Osteoblast (primary cell): Measurements from ENCODE around the gene MPEG1. TPM values are rescaled to one million over a fixed set of nuclear protein-coding genes. Genes with fewer than 3 reads are reported as not detected.

ENCODE experiments used
- DNase-seq: peaks from one replicate; pipeline ENCODE4 v3.0.0; 2011; ENCODE audit warnings: low spot score, mixed read lengths; ENCODE audit not compliant: insufficient read length; ENCODE audit errors: missing footprints
- H2AFZ ChIP-seq: 2 replicates; pipeline ENCODE4 v1.6.0; 2011; ENCODE audit warnings: mild to moderate bottlenecking, low read length
- H3K27ac ChIP-seq: 2 replicates; pipeline ENCODE4 v1.5.1; 2011; ENCODE audit warnings: mild to moderate bottlenecking, low read depth, low read length, moderate library complexity
- H3K27me3 ChIP-seq: 2 replicates; pipeline ENCODE4 v1.6.0; 2012; ENCODE audit warnings: mild to moderate bottlenecking, control low read depth, inconsistent platforms, low read length, moderate library complexity; ENCODE audit not compliant: insufficient read depth
- H3K36me3 ChIP-seq: 2 replicates; pipeline ENCODE4 v1.5.1; 2011; ENCODE audit warnings: mild to moderate bottlenecking, low read length, control low read depth, moderate library complexity; ENCODE audit not compliant: insufficient read depth
- H3K4me1 ChIP-seq: 2 replicates; pipeline ENCODE4 v1.5.1; 2011; ENCODE audit warnings: mild to moderate bottlenecking, low read length, control low read depth, moderate library complexity; ENCODE audit not compliant: insufficient read depth
- H3K4me2 ChIP-seq: 2 replicates; pipeline ENCODE4 v1.6.0; 2011; ENCODE audit warnings: mild to moderate bottlenecking, low read length; ENCODE audit not compliant: insufficient read depth
- H3K4me3 ChIP-seq: fragments of 200-600 bp; sonication (generic); 3 replicates; pipeline ENCODE4 v1.5.1; 2012; ENCODE audit warnings: mild to moderate bottlenecking, low read length, inconsistent platforms; ENCODE audit not compliant: insufficient read depth
- H3K79me2 ChIP-seq: 2 replicates; pipeline ENCODE4 v1.6.0; 2012; ENCODE audit warnings: mild to moderate bottlenecking, low read length, control low read depth, inconsistent platforms; ENCODE audit not compliant: insufficient read depth
- H3K9me3 ChIP-seq: 2 replicates; pipeline ENCODE4 v1.5.1; 2011; ENCODE audit warnings: low read depth, low read length, control low read depth
- H4K20me1 ChIP-seq: 2 replicates; pipeline ENCODE4 v1.6.0; 2012; ENCODE audit warnings: mild to moderate bottlenecking, low read length, control low read depth; ENCODE audit not compliant: insufficient read depth
- CTCF ChIP-seq: IDR thresholded peaks from 2 replicates; pipeline ENCODE4 v1.5.1; 2011; ENCODE audit warnings: mild to moderate bottlenecking, low read depth, low read length, moderate library complexity; ENCODE audit errors: extremely low read depth
- total RNA-seq: library from RNA; depleted of rRNA; stranded (reverse); fragments of >200 nt; gene quantifications from 2 replicates; pipeline ENCODE4 v1.2.3, GENCODE V29; 2012

Gene MPEG1
- total RNA-seq = under 0.01 and 0.36 TPM in 2 replicates

- no peaks in the 10 kb centered on the region for H4K20me1 ChIP-seq
- H3K27ac ChIP-seq = no peak within 1 kb of the TSS
- no peak within 1 kb of the TSS for H3K4me2 ChIP-seq
- no peak for DNase-seq
- H3K27me3 ChIP-seq = peaks cover 38% of the 10 kb centered on the region
- H2AFZ ChIP-seq = no peak within 1 kb of the TSS
- no peaks in the 10 kb centered on the region for H3K9me3 ChIP-seq
- TF ChIP-seq CTCF = no peak
- H3K36me3 ChIP-seq = no peaks in the 10 kb centered on the region
- peaks cover 25% of the 10 kb centered on the region for H3K4me1 ChIP-seq
- H3K79me2 ChIP-seq = no peaks in the 10 kb centered on the region
- no peak within 1 kb of the TSS for H3K4me3 ChIP-seq
Measured at GRCh38 chr11:59212744-59213631, at the start of gene MPEG1. Gene MPEG1, minus strand, starts transcription at chr11:59212927. Its CDS starts 62 bp downstream, at chr11:59212865.

- Histone ChIP-seq H3K9me3 (no peaks in the 10 kb centered on the region), H3K4me1 (no peaks in the 10 kb centered on the region), H3K27ac (no peak overlapping the region), H2AFZ (no peak overlapping the region), H4K20me1 (no peaks in the 10 kb centered on the region), H3K4me3 (no peak overlapping the region), H3K27me3 (no peaks in the 10 kb centered on the region), H3K4me2 (no peak overlapping the region), H3K79me2 (no peaks in the 10 kb centered on the region), H3K36me3 (no peaks in the 10 kb centered on the region)
- DNase-seq = no peak
- no peak for TF ChIP-seq CTCF
Measured at GRCh38 chr11:59262177-59262818, 49.6 kb upstream of the MPEG1 start.

- H3K4me1 ChIP-seq = no peaks in the 10 kb centered on the region
- H3K27me3 ChIP-seq = no peaks in the 10 kb centered on the region
- H3K79me2 ChIP-seq = no peaks in the 10 kb centered on the region
- H2AFZ ChIP-seq = no peak overlapping the region
- H3K36me3 ChIP-seq = no peaks in the 10 kb centered on the region
- DNase-seq = no peak
- H3K9me3 ChIP-seq = no peaks in the 10 kb centered on the region
- H3K4me2 ChIP-seq = no peak overlapping the region
- no peaks in the 10 kb centered on the region for H4K20me1 ChIP-seq
- no peak overlapping the region for H3K27ac ChIP-seq
- TF ChIP-seq CTCF = no peak
- no peak overlapping the region for H3K4me3 ChIP-seq
Measured at GRCh38 chr11:59261150-59261549, 48.4 kb upstream of the MPEG1 start.

- H3K27ac ChIP-seq = no peak overlapping the region
Measured at GRCh38 chr11:59259867-59260475, 47.2 kb upstream of the MPEG1 start.

More at GRCh38 chr11:59259867-59260475, 47.2 kb upstream of the MPEG1 start:
- H3K36me3 ChIP-seq = no peaks in the 10 kb centered on the region
- H3K79me2 ChIP-seq = no peaks in the 10 kb centered on the region
- H3K27me3 ChIP-seq = no peaks in the 10 kb centered on the region
- H3K4me2 ChIP-seq = no peak overlapping the region
- H3K9me3 ChIP-seq = no peaks in the 10 kb centered on the region
- DNase-seq = no peak
- no peak for TF ChIP-seq CTCF
- no peak overlapping the region for H2AFZ ChIP-seq
- no peak overlapping the region for H3K4me3 ChIP-seq
- H3K4me1 ChIP-seq = no peaks in the 10 kb centered on the region
- no peaks in the 10 kb centered on the region for H4K20me1 ChIP-seq
